Coronary artery (tissue), 2 donors: ENCODE measurements around the gene GRHPR.

Experiments used
- DNase-seq: peaks from one replicate; pipeline ENCODE4 v3.0.0-alpha.2; 2017; ENCODE audit warnings: low spot score
- H3K27ac ChIP-seq, 2 donors: fragments of 200-600 bp; sonication (generic); one replicate each; pipeline ENCODE4 v1.5.1; 2016 to 2019
- H3K4me3 ChIP-seq: fragments of 200-600 bp; sonication (generic); 2 replicates; pipeline ENCODE4 v1.5.1; 2016; ENCODE audit warnings: mild to moderate bottlenecking, moderate library complexity
- CTCF ChIP-seq: fragments of 200-600 bp; sonication (generic); IDR thresholded peaks from one replicate; pipeline ENCODE4 v1.5.1; 2019; ENCODE audit warnings: antibody characterized with exemption

Gene GRHPR

GRCh38 chr9:37379835-37380234, 42.7 kb upstream of the GRHPR start:
- no peak overlapping the region for H3K27ac ChIP-seq
- no peak for TF ChIP-seq CTCF
- no peak overlapping the region for H3K4me3 ChIP-seq
- no peak for DNase-seq

- H3K4me3 ChIP-seq, result no peak overlapping the region
- TF ChIP-seq CTCF, result no peak
- DNase-seq, result no peak
- no peak overlapping the region for H3K27ac ChIP-seq
Observed at GRCh38 chr9:37380570-37380969, 41.9 kb upstream of the GRHPR start.

- no peak overlapping the region for H3K27ac ChIP-seq
- no peak for TF ChIP-seq CTCF
- no peak for DNase-seq
- no peak overlapping the region for H3K4me3 ChIP-seq
Observed at GRCh38 chr9:37381094-37381741, 41.3 kb upstream of the GRHPR start.

- DNase-seq, result no peak
- no peak overlapping the region for H3K4me3 ChIP-seq
- no peak overlapping the region for H3K27ac ChIP-seq
- TF ChIP-seq CTCF, result no peak
Observed at GRCh38 chr9:37382161-37382981, 40.1 kb upstream of the GRHPR start.

GRCh38 chr9:37382982-37383357, 39.5 kb upstream of the GRHPR start:
- no peak for TF ChIP-seq CTCF
- no peak for DNase-seq
- Histone ChIP-seq H3K4me3 (no peak overlapping the region), H3K27ac (no peak overlapping the region)

GRCh38 chr9:37383393-37383792, 39.1 kb upstream of the GRHPR start:
- DNase-seq, result no peak
- TF ChIP-seq CTCF, result no peak
- no peak overlapping the region for H3K27ac ChIP-seq
- no peak overlapping the region for H3K4me3 ChIP-seq
